NCI-H146 (cell line): ENCODE data around the gene PRSS35.
A peak's percentile ranks its signal among the peaks of the same experiment; 100 is the strongest.
"Not testable (repeated sequence)": the region's sequence is repeated elsewhere in the genome, so short reads cannot be mapped to it uniquely, and the experiment has no call there.

ENCODE experiments used
- DNase-seq: peaks from one replicate; lab custom pipeline; 2025; lab: John Stamatoyannopoulos, UW

Gene PRSS35, protein sequence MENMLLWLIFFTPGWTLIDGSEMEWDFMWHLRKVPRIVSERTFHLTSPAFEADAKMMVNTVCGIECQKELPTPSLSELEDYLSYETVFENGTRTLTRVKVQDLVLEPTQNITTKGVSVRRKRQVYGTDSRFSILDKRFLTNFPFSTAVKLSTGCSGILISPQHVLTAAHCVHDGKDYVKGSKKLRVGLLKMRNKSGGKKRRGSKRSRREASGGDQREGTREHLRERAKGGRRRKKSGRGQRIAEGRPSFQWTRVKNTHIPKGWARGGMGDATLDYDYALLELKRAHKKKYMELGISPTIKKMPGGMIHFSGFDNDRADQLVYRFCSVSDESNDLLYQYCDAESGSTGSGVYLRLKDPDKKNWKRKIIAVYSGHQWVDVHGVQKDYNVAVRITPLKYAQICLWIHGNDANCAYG

DNA sequence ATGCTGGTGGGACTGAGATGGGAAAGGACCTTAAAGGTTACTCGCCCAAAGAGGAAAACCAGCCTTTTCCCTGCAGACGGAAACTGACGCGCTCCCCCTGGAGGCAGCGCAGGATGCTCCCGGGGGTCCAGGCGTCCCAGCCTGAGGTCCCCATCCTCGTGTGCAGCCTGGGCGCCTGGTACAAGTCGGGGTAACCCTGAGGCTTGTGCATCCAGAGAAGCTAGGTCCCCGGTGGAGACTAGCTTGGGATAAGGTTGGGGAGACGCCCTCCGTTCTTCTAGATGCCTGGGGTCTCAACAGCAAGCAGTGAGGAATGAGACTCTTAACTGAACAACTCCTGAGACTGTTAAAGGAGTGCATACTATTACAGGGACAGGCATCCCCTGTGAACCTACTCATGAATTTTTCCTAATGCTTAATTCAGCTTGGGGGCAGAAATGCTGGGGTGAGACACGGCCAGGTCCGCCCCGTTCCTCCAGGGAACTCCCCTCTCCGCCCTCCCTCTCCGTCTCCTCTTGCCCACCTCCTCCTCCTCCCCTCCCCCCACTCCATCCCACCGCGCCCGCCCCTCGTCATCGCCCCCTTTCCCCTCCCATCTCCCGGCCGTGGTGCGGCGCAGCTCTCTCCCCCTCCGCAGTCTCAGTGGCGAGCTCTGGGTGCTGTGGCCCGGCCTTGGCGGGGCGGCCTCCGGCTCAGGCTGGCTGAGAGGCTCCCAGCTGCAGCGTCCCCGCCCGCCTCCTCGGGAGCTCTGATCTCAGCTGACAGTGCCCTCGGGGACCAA lies at the start of gene PRSS35:
Gene PRSS35 (plus strand): TSS at position 634 of the 781 bp plus-strand sequence. CDS start 10,908 bp downstream, outside the sequence.
- DNase-seq = peak; percentile 45

DNA sequence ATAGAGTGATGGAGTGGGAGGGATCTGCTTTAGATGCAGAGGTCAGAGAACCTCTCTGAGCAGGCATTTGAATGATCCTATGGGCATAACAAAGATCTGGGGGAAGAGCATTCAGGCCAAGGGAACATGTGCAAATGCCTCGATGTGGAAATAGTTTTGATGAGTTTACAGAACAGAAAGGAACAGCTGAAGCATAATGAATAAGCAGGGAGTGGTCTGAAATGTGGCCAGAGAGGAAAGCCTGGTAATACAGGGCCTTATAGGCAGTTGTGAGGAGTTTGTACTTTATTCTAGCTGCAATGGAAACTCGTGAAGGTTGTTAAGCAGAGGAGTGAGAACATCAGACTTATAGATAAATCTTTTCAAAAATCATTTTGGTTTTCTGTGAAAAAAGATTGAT lies 48.4 kb upstream of the PRSS35 start:
- DNase-seq = no peak

DNA sequence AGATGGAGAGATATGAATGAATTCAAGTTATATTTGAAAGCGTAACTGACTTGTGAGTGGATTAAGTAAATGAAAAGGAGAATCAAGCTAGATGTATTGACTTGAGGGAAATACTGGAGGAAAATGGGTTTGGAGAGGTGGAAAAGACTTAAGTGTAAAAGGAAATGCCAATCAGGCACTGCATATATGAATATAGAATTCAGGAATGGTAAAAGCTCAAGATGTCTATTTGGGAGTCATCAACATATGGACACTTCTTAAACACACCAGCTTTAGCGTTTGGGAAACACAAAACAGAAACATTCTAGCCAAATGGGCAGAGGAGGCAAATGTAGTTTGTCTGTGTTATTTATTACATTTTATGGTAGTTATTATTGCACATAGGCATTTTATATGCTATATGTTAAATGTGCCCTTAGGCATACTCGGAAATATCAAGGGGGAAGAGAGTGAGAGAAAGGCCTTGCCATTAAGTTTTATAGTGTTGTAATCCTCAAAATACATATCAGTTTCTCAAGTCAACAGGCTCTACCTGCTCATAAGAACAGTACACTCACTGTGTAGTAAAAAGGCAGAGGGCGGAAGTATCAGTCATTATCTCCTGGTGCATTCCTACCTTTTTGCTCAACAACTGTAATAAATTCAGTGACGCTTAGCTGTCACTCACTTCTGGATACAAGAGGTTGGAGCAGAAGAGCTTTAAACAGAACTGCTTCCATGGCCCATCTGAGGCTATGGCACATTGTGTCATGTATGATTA lies 47.8 kb upstream of the PRSS35 start:
- no peak for DNase-seq

DNA sequence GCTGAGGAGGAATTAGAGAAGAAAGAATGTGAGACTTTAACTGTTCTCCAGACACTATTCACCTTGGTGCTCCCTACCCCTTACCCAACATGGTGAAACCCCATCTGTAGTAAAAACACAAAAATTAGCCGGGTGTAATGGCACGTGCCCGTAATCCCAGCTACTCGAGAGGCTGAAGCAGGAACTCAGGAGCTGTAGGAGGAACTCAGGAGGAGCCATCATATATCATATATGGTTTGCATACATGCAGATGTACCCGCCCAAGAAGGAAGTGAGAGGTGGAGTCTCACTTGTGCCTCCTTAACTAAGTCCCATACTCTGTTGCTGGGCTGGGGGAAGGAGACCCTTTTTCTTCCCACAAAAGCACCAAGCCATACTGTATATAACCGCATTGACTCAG lies 46.0 kb upstream of the PRSS35 start:
- no peak for DNase-seq

DNA sequence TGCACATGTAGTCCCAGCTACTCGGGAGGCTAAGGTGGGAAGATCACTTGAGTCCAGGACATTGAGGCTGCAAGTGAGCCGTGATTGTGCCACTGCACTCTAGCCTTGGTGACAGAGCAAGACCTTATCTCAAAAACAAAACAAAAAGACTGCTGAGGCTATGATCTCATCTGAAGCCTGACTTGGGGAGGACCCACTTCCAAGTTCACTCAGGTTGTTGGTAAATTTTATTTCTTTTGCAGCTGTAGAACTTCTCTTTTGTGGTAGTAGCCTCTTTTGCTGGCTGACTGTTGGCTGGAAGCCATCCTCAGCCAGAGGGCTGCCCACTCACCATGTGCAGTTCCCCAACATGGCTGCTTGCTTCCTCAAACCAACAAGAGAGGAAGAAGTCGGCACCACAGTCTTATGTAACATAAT lies 44.7 kb upstream of the PRSS35 start:
- no peak for DNase-seq

DNA sequence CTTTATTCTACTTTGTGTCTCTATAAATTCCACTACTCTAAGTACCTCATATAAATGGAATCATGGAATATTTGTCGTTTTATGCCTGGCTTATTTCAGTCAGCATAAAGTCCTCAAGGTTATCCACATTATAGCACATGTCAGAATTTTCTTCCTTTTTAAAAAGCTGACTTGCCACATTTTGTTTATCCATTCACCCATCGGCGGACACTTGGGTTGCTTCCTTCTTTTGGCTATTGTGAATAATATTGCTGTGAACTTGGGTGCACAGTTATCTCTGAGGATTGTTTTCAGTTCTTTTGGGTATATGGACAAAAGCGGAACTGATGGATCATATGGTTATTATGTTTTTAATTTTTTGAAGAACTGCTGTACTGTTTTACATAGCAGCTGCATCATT lies 42.3 kb upstream of the PRSS35 start:
- no peak for DNase-seq

DNA sequence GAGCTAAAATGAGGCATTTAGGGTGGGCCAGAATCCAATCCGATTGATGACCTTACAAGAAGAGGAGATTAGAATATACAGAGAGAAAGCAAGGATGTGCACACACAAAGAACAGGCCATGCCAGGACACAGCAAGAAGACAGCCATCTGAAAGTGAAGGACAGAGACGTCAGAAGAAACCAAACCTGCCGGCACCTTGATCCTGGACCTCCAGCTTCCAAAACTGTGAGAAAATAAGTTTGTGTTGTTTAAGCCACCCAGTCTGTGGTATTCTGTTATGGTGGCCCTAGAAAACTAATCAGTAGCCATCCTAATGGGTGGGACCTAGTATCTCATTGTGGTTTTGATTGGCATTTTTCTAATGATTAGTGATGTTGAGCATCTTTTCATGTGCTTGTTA lies 41.7 kb upstream of the PRSS35 start:
- DNase-seq = no peak

DNA sequence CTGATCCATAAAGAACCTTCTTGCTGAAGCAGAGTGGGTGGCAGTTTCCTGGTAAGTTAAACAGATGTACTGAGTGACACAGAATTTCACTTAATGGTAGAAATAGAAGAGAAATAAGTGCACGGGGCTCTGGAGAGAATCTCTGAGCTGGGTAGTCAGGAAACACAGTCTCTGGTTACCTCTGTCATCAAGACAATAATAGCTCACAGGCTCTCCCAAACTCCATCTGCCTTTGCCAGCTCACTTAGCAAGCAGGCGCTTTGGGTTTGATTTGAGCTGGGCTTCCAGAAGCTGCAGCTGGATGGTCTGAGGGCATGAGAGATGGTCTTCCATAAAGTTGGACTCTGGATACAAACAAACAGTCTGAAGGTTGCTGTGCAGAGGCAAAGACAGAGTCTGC lies 39.6 kb upstream of the PRSS35 start:
- no peak for DNase-seq

DNA sequence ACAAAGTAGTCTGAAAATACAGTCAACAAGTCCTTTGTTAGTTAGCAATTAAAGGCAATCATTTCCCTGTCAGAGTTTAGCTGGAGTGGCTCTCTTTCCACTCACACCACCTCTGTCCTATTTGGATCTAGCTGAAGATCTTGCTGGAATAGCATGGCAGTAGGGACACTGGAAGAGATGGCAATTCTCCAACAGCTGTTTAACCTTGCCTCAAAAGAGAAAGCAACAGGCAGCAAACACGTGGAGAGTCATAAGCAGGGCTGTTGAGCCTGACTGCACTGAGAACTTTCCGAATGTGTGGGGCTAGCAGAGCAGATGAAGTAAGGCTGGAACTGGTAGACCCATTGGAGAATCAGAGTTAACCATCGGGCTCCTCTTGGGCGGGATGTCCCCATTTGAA lies 38.0 kb upstream of the PRSS35 start:
- DNase-seq = peak; percentile 21

DNA sequence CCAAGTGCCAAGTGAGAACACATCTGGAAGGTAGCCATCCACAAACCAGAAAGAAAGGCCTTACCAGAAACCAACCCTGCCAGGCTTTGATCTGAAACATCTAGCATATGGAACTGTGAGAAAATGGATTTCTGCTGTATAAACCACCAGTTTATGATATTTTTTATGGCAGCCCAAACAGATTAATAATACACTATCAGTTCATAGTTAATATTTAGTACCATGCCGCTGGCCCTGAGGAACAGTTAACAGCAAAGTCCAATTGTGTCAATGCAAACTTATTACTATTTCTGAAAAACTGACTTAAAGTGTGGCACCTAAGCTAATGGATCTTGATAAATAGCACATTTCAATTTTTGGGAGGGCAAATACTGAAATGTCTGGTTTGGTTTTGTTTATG lies 35.4 kb upstream of the PRSS35 start:
- DNase-seq = no peak

DNA sequence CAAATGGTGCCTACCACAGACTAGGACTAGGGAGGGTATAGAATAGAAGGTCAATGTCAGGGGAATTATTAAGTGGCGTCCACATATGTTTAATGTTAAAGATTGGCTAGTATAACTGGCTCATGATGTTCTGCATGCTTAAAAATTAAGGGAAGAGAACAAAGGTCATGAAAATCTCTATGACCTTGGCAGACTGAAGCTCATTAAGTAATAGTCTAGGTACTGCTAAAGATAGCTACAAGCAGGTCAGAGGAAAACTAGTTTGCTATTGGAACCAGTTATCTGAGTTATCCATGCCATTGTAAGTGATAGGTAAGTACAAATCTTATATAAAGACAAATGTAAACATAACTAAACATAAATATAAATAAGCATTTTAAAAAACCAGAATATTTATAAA lies 32.9 kb upstream of the PRSS35 start:
- DNase-seq = no peak

DNA sequence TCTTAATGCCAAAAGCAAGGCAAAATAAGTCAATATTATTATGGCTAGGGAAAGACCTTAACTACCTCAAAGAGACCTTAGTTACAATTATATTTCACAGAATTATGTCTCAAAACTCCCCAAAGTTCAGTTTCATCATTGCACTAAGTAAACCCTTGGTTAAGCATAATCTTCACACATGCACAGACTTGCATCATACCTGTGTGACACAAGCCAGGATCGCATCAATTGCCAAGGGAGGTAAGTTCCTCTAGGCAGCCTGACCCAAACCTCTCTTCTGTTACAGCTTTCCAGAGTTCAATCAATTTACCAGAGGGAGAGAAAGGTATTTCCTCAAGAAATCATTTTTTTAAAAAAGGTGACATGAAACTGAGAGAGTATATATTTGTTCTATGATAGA lies 31.9 kb upstream of the PRSS35 start:
- no peak for DNase-seq

DNA sequence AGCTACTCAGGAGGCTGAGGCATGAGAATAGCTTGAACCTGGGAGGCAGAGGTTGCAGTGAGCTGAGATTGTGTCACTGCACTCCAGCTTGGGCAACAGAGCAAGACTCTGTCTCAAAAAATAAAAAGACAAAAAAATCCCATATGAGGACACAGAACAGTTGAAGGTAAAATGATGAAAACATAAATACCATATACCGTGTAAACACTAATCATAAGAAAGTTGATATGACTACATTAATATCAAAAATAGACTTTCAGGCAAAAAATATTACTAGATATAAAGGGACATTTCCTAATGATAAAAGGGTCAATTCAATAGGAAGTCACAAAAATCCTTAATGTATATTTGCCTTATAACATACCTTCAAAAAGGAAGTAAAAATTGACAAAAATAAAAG lies 30.4 kb upstream of the PRSS35 start:
- not testable (repeated sequence) for DNase-seq

DNA sequence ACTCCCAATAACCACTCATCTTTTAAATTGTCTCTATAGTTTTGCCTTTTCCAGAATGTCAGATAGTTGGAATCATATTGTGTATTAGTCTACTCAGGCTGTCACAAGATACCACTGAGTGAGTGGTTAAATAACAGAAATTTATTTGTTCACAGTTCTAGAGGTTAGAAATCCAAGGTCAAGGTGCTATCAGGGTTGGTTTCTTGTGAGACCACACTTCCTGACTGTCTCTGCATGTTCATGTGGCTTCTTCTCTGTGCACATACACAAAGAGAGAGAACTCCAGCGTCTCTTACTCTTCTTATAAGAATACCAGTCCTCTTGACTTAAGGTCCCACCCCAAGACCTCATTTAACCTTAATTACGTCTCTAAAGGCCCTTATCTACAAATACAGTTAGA lies 23.9 kb upstream of the PRSS35 start:
- no peak for DNase-seq

DNA sequence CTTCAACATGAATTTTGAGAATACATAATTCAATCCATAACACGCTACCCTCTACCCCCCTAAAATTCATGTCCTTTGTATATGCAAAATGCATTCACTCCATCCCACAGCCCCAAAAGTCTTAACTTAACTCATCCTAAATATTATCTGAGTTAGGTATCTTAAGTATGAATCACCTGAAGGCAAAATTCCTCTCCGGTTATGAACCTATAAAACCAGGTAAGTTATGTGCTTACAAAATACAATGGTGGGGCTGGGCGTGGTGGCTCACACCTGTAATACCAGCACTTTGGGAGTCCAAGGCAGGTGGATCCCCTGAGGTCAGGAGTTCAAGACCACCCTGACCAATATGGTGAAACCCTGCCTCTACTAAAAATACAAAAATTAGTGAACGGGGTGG lies 23.5 kb upstream of the PRSS35 start:
- no peak for DNase-seq

DNA sequence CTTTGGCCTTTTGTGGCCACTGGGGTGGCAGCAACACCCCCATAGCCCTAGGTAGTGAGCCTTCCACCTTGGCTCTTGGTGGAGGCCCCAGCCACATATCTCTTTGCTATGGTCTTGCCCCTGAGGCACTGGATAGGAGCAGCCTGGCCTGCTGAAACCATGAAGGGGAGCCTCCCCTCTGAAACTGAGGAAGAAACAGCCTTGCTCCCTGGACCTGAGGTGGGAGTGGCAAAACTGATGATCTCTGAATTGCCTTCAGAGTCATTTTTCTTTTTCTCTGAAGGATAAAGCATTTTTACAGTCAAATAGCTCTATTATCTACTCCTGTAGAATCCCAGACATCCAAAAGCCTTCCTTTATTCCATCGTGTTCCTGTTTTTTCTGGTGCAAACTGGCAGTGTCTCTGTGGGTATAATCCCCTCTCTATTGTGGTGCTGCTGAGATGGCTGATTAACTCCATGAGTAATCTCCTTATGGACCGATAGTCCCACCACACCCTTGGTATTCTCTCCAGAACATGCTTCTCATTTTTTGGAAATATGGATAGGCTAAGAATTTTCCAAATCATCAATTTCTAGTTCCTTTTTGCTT lies 22.0 kb upstream of the PRSS35 start:
- DNase-seq = no peak

DNA sequence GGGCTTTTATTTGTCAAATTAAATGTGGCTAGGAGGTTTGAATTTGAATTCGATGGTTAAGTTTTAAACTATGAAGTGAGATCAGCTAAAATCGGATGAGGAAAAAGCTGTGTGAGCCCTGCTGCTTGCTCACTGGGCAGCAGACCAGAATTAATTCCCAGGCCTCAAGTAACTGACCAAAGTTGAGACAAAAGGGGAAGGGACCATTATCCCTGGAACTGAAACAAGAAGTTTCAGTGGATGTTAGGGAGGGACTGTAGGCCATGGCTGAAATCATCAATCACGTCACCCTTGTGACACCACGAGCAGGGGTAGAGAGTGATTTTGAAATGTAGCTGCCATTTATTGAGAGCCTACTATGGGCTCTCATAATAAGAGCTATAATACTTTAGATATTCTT lies 7.0 kb upstream of the PRSS35 start:
- no peak for DNase-seq

DNA sequence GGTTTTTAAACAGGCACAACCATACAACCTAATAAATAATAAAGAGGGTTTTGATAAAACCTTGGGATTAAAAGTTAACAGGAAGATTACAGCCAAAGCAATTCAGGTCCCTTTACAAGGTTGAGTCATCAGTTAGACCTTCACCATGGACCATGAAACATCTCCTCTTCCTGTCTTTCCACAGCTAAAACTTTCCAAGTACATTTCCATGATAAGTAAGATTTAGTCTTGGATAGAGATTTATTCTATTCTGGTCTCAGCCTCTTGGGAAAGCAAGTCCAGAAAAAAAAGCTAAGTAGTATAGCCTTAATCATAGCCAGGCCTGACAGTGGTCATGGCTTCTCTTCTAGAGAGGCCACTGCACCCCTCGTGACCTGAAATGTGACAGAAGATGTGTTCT lies 2.9 kb upstream of the PRSS35 start:
- no peak for DNase-seq

DNA sequence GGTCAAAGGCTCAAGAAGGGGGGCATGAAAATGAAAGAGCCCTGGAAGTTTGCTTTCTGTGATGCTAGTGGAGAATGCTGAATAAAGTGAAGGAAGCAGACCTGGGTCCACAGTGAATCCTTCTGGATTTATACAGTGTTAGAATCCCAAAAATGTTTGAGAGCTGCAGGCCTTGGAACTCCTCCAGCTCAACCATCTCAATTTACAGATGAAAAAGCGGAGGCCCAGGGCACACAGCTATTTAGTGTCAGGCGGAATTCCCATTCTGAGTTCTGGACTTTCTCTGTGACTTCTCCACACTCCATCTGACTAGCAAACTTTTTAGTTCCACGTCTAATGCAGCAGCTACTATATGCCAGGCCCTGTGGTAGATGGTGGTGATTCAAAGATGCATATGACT lies 1.5 kb upstream of the PRSS35 start:
- DNase-seq = no peak

DNA sequence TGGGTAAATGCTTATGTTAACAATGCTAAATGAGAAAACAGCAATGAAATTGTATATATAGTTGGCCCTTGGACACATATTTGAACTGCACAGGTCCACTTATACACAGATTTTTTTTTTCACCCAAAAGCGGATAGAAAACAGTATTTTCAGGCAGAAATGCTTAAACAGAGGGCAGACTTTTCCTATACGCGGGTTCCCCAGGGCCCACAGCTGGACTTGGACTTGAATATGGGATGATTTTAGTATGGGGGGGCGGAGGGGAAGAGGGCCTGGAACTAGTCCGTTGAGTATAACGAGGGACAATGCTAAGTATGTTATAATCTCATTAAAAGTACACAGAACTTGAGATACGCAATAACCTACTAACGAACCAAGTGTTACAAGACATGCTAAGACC lies 1.1 kb upstream of the PRSS35 start:
- DNase-seq = no peak

DNA sequence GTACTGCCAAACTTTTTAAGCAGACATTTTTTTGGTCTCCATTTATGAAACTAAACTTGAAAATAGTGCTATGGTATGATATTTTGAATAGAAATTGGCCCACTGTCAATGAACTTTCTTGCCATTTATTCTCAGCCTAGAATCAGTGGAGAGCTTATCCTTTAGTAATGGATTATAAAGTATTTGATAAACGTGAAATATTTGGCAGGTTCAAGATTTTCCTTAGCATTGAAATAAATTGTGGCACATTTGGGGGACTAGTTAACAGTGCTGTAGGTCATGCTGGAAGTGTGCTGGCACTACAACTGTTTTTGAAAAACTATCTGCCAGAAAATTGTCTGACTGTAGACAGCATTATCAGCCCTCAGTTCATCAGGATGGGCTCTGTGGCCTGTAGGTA lies 2.1 kb downstream of the PRSS35 start:
- DNase-seq = no peak

DNA sequence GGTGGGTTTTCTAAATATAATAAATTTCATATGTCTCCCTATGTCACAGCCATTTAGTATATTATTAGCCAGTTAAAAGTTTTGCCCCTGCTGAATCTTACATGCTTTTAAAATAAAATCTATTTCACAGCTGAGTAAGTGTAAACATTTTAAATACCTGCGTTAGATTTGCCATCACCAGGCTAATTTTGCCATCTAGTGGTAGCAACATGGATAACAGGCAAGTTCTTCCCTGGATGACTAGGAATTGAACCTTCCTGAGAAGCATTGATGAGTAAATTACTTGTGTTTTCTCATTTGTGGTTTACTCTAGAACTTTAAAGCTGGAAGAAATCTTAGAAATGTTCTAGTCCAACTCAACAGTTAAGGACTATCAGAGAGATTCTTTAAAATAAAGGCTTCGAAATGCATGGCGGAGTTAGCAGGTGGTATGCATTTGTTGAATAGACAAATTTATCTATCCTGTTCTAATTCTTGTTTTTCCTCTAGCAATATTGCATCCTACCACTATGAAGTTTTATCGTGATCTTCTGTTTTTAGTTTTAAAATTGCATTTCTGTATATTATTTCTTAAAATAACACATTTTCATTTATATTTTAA lies 2.6 kb downstream of the PRSS35 start:
- DNase-seq = peak; percentile 27
